Measurements from ENCODE around the gene CDH20. TPM values are rescaled to one million over a fixed set of nuclear protein-coding genes. Genes with fewer than 3 reads are reported as not detected.

Gene CDH20
- total and polyA plus RNA-seq, 8 donors = 0.17 to 0.48 (median 0.26) TPM; not detected in 1

- no peaks in the 10 kb centered on the region for H3K9me3 ChIP-seq
- H3K27ac ChIP-seq = no peak overlapping the region
- H3K36me3 ChIP-seq = no peaks in the 10 kb centered on the region
- no peak overlapping the region for H3K4me3 ChIP-seq
- no peak for ATAC-seq
- intact Hi-C loops (cut with DNase I) = no loop called here
- DNase-seq = no peak
- peaks cover 0 to 4% of the 10 kb centered on the region in 2 donors for H3K4me1 ChIP-seq
- peaks cover 0 to 19% of the 10 kb centered on the region in 2 donors for H3K27me3 ChIP-seq
- TF ChIP-seq CTCF (IDR thresholded peaks at IDR 0.05) = no peak
Observed at GRCh38 chr18:61340148-61340547, 6.9 kb downstream of the CDH20 start.

- Histone ChIP-seq H3K27me3 (no peaks in the 10 kb centered on the region), H3K4me3 (no peak overlapping the region), H3K27ac (no peak overlapping the region), H3K9me3 (no peaks in the 10 kb centered on the region), H3K36me3 (no peaks in the 10 kb centered on the region), H3K4me1 (no peaks in the 10 kb centered on the region)
- ATAC-seq (no peak), DNase-seq (no peak)
- TF ChIP-seq CTCF (IDR thresholded peaks at IDR 0.05) = no peak
- intact Hi-C loops (cut with DNase I) = no loop called here
Observed at GRCh38 chr18:61348230-61348629, 15.0 kb downstream of the CDH20 start.

GRCh38 chr18:61350578-61350977 lies 17.3 kb downstream of the CDH20 start:
- Histone ChIP-seq H3K4me3 (no peak overlapping the region), H3K9me3 (no peaks in the 10 kb centered on the region), H3K27me3 (no peaks in the 10 kb centered on the region), H3K27ac (no peak overlapping the region), H3K4me1 (no peaks in the 10 kb centered on the region), H3K36me3 (no peaks in the 10 kb centered on the region)
- ATAC-seq = no peak
- no peak for DNase-seq
- intact Hi-C loops (cut with DNase I) = no loop called here
- no peak for TF ChIP-seq CTCF (IDR thresholded peaks at IDR 0.05)

GRCh38 chr18:61352059-61352458 lies 18.8 kb downstream of the CDH20 start:
- Histone ChIP-seq H3K9me3 (no peaks in the 10 kb centered on the region), H3K4me1 (no peaks in the 10 kb centered on the region), H3K27ac (no peak overlapping the region), H3K4me3 (no peak overlapping the region), H3K36me3 (no peaks in the 10 kb centered on the region), H3K27me3 (no peaks in the 10 kb centered on the region)
- ATAC-seq = no peak
- TF ChIP-seq CTCF (IDR thresholded peaks at IDR 0.05) = no peak
- intact Hi-C loops (cut with DNase I) = no loop called here
- DNase-seq = no peak

GRCh38 chr18:61352611-61353010 lies 19.4 kb downstream of the CDH20 start:
- TF ChIP-seq CTCF (IDR thresholded peaks at IDR 0.05) = no peak
- no peaks in the 10 kb centered on the region for H3K36me3 ChIP-seq
- H3K4me1 ChIP-seq = no peaks in the 10 kb centered on the region
- no peak overlapping the region for H3K4me3 ChIP-seq
- DNase-seq (no peak), ATAC-seq (no peak)
- H3K27ac ChIP-seq = no peak overlapping the region
- intact Hi-C loops (cut with DNase I) = no loop called here
- no peaks in the 10 kb centered on the region for H3K9me3 ChIP-seq
- no peaks in the 10 kb centered on the region for H3K27me3 ChIP-seq

Measured in left lung (tissue), 10 donors.